ENCODE results near the gene ZNF408.
"Not testable (repeated sequence)": the region's sequence is repeated elsewhere in the genome, so short reads cannot be mapped to it uniquely, and the experiment has no call there.

Gene ZNF408

DNA sequence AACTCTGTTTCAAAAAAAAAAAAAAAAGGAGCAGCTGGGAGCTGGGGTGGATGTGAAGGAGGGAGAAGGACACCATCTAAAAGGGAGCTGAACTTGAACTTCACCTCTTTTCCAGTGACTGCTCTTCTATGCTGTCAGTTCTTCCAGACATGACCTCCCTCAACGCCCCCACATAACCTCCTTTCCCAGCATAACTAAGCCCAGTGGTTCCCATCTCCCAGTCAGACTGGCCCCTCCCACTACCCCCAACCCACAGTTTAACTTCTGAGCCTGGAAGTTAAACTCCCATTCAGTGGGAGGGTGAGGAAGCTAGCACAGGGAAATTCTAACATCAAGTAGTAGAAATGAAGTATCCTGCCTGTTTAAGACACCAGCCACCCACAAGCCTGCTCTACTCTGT lies 2.2 kb upstream of the ZNF408 start:
- DNase-seq, result no peak

DNA sequence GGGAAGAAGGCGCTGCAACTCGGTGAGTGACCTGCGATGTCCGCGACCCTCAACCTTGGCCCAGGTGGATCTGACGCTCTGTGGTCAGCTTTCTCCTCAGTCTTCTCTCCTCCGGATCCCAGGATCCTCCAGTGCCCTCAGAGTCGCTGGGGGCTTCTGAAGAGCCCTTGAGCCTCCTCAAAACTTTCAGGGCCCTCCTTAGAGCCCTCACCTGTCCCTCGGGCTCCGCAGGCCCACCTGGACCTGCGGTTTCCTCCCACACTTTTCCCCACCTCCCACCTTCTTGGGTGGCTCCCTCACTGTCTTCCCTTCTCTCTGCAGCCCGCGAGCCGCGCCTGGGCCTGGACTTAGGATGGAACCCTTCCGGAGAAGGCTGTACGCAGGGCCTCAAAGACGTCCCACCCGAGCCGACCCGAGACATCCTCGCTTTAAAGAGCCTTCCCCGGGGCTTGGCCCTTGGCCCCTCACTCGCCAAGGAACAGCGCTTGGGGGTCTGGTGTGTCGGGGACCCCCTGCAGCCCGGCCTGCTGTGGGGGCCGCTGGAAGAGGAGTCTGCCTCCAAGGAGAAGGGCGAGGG lies 335 bp downstream of the ZNF408 start:
- DNase-seq, result no peak

DNA sequence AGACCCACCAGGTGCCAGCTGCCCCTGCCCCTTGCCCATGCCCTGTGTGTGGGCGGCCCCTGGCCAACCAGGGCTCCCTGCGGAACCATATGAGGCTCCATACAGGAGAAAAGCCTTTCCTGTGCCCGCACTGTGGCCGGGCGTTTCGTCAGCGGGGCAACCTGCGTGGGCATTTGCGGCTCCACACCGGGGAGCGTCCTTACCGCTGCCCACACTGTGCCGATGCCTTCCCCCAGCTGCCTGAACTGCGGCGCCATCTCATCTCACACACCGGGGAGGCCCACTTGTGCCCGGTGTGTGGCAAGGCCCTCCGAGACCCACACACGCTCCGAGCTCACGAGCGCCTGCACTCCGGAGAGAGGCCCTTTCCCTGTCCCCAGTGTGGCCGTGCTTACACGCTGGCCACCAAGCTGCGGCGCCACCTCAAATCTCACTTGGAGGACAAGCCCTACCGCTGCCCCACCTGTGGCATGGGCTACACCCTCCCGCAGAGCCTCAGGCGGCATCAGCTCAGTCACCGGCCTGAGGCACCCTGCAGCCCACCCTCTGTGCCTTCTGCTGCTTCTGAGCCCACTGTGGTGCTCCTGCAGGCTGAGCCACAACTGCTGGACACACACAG lies 4.3 kb downstream of the ZNF408 start:
- no peak for DNase-seq

DNA sequence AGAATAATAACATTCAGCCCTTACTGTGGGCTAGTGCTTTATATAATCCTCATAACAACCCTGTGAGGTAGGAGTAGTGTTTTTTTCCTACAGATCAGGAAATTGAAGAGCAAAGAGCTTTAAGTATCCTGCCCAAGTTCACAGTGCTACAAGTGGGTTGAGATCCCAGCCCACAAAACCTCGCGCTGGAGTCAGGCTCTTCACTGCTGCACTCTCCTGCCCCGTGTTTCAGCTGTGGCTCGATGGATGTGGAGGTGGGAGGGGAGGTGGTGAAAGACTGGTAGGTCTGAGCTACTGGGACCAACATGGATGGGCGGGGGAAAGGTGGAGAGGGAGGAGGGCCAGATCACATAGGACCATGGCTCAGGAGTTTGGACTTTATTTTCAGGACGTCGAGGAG lies 6.1 kb downstream of the ZNF408 start:
- DNase-seq, result no peak

DNA sequence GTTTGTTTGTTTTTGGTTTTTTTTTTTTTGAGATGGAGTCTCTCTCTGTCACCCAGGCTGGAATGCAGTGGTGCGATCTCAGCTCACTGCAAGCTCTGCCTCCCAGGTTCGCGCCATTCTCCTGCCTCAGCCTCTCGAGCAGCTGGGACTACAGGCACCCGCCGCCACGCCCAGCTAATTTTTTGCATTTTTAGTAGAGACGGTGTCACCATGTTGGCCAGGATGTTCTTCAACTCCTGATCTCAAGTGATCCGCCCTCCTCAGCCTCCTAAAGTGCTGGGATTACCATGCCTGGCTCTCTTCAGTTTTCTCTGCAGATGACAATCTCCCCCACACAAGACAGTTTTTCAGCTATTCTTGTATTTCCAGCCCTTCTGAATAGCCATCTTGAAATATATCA lies 8.5 kb downstream of the ZNF408 start:
- DNase-seq, result not testable (repeated sequence)

DNA sequence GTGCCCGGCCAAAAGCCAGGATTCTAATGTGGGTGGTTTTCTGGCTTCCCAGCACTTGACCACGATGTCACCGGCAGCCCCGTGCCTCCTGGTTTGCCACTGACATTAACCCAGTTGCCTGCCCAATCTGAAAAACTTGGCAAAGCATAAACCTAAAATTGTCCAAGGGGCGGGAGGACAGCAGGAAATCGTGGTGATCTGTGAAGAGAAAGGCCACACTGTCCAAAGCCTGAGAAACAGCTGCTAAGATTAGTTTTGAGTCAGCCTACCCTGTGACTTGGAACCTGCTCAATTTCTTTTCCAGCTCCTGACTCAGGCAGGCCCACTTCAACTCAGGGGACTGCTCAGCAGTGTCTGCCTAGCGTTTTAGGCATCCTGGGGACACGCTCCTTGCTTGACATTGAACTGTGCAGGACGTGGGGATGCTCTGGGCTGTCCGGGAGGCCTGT lies 10.0 kb downstream of the ZNF408 start:
- DNase-seq, result no peak

DNA sequence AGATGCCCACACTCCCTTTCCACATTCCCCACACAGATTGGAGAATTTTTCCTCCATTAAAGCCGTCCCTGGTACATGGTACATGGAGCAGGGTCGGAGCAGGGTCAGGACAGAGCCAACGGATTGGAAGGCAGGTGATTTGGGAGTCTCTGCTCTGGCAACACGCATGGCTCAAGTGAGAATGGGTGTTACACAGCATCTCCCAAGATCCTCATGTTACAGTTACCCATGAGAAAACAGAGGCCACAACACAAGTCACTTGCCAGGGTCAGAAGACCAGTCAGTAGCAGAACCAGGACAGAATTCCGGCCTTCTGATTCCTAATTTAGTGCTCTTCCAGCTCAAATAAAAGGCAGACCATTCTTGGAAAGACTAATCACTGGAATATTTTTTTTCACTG lies 10.5 kb downstream of the ZNF408 start:
- no peak for DNase-seq

DNA sequence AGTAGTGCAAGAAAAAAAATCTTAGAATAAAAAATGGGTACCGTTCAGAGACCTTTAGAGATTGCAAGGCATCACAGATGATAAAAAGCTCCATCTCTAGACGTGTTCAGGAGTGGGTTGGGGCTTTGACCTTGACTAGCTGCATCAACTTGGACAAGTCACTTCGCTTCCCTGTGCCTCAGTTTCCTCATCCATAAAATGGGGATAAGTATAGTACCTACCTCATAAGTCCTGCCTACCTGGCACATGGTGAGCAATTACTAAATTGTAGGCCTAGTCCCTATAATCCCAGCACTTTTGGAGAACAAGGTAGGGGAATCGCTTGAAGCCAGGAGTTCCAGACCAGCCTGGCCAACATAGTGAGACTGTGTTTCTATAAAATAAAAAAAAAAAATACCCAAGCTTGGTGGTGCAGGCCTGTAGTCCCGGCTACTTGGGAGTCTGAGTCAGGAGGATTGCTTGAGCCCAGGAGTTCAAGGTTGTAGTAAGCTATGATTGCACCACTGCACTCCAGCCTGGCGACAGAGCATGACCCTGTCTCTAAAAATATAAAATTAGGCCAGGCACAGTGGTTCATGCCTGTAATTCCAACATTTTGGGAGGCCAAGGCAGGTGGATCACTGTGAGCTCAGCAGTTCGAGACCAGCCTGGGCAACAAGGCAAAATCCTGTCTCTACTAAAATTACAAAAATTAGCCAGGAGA lies 12.2 kb downstream of the ZNF408 start:
- no peak for DNase-seq

DNA sequence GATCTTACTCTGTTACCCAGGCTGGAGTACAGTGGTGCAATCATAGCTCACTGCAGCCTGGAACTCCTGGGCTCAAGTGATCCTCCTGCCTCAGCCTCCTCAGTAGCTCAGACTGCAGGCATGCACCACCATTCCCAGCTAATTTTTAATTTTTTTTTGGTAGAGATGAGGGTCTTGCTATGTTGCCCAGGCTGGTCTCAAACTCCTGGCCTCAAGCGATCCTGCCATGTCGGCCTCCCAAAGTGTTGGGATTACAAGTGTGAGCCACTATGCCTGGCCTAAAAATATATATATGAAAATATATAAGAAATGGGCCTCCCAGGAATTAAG lies 17.0 kb downstream of the ZNF408 start:
- not testable (repeated sequence) for DNase-seq

DNA sequence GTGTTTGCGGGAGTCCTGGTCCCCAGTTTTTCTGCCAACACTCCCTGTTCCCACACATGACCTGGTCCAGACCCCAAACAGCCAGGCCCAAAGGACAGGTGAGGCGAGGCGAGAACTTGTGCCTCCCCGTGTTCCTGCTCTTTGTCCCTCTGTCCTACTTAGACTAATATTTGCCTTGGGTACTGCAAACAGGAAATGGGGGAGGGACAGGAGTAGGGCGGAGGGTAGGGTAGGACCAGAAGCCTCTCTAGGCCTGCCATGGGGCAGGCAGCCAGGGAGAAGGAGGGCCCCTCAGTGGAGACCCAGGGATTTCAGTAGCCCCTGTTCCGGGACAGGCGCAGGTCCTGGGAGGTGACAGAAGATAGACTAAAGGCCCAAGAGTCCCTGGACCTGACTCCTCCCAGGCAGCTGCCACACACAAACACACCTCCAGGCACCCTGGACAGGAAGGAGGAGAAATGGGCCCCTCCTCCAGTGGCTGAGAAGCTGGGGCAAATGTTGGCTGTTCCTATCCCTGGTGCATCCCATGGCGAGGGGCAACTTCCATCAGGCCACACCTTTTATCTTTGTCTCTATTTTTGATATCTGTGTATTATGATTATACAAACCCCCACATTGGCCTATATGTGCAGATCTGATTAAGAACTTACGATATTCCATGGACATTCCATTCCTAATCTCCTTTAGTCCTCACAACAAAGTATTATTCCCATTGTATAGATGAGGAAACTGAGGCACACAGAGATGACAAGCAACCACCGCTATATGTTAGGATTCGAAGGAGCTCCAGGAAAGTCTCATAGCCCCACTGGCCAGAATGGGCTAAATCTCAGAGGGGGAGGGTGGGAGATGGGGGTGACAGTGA lies 17.6 kb downstream of the ZNF408 start:
- no peak for DNase-seq

DNA sequence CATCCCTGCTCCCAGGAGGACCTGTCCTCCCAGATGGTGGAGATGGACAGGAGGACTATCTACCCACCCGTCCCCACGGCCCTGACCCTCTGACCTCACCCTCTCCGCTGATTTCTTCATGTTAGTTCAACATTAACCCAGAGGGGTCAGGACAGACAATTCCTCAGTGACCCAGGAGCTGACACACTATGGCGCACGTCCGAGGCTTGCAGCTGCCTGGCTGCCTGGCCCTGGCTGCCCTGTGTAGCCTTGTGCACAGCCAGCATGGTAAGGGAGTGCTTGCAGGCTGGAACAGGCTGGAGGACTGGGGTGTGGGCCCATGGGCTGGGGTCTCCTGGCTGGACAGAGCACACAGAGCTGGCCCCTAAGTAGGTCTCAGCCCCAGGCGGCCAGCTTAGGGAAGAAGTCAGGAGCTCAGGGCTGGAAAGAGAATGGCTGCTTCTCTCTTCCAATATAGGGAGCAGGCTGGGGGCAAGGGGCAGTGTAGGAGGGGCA lies 18.3 kb downstream of the ZNF408 start, which contains the start of gene F2:
Gene F2, plus strand, starts transcription at position 166 of the 495 bp plus-strand sequence. Its CDS starts 23 bp downstream, at position 189.
- no peak for DNase-seq

DNA sequence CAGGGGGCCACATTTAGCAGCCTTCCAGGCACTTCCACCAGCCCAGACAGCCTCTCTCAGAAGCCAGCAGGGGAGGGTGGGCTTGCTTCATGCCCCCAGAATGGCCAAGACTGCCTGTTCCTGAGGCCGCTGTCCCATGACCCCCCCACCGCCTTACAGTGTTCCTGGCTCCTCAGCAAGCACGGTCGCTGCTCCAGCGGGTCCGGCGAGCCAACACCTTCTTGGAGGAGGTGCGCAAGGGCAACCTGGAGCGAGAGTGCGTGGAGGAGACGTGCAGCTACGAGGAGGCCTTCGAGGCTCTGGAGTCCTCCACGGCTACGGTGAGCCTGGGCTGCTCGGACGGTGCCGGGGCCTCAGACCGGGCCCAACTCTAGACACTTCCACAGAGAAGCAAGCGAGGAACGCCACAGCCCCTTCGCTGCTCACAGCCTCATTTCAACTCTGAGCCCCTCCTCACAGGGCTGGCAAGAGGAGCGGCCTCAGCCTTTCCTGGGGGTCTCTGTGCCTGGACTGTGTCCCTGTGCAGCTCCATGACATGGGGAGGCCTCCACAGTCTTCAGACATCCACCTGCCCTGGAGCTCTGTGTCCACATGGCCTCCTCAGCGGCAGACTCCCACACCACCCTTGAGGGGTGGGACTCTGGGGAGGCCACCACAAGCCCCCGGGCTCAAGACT lies 18.9 kb downstream of the ZNF408 start:
- DNase-seq, result no peak

DNA sequence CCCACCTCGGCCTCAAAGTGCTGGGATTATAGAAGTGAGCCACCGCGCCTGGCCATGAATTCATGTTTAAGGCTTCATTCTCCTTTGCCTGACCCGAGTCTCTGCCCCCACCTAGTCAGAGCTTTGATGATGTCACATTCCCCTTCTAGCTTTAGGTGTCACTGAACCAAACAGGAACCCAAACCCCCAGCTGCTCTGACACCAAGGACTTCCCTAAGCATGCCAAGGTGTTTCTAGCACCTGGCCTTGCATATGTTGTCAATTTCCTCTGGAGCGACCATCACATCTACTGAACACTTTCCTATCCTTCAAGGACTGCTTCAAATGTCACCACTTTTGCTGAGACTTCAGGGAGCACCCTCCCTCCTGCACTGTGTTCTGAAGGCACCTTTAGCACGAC lies 20.5 kb downstream of the ZNF408 start:
- DNase-seq, result no peak

DNA sequence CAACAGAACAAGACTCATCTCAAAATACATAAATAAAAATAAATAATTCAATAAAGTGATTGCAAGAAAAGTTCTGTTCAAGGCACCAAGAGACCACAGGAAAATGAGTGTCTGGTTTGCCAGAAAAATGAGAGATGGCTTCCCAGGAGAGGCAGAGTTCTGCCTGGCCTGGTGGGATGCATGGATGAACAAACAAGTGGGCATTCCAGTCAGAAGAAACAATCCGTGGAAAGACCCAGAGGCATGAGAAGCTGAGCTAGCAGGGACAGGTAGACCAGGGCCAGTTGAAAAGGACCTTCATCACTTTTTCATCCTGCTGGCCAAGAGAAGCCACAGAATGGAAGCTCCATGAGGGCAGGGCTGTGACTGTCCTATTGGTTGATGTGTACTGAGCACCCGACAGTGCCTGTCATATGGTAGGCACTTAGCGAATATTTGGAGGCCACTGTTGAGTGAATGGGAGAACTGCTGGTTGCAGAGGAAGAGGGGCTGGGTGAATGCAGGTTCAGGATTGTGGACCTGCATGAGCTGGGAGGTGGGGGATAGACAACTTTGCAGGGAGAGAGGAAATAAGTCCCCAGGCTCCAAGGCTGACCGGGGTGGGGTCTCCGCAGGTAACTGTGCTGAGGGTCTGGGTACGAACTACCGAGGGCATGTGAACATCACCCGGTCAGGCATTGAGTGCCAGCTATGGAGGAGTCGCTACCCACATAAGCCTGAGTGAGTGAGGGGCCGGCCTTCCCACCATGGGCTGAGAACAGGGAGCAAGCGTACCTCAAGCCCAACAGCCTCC lies 21.9 kb downstream of the ZNF408 start:
- no peak for DNase-seq

DNA sequence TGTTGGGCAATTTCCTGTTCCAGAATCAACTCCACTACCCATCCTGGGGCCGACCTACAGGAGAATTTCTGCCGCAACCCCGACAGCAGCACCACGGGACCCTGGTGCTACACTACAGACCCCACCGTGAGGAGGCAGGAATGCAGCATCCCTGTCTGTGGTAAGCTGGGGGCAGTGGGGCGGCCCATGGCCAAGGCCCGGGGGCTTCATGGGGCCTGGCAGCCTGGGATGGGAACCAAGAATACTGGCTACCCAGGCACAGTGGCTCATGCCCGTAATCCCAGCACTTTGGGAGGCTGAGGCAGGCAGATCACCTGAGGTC lies 22.5 kb downstream of the ZNF408 start:
- no peak for DNase-seq

DNA sequence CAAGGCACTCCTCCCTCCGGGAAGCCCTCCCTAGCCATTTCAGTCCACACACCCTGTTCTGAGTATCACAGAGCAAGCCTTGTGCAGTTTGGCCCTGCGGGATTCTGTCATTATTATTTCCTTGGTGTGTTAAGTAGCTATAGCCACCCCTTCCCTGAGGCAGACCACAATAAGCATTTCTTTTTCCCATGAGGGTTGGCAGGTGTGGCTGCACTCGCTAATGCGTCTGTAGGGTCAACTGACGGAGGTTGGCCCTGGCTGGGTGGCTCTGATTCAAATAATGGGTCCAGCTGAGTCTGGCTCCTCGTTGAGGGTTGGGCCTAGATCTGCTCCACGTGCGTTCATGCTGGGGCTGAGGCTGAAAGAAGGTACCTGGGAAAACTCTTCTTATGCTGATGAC lies 23.3 kb downstream of the ZNF408 start:
- DNase-seq, result no peak

DNA sequence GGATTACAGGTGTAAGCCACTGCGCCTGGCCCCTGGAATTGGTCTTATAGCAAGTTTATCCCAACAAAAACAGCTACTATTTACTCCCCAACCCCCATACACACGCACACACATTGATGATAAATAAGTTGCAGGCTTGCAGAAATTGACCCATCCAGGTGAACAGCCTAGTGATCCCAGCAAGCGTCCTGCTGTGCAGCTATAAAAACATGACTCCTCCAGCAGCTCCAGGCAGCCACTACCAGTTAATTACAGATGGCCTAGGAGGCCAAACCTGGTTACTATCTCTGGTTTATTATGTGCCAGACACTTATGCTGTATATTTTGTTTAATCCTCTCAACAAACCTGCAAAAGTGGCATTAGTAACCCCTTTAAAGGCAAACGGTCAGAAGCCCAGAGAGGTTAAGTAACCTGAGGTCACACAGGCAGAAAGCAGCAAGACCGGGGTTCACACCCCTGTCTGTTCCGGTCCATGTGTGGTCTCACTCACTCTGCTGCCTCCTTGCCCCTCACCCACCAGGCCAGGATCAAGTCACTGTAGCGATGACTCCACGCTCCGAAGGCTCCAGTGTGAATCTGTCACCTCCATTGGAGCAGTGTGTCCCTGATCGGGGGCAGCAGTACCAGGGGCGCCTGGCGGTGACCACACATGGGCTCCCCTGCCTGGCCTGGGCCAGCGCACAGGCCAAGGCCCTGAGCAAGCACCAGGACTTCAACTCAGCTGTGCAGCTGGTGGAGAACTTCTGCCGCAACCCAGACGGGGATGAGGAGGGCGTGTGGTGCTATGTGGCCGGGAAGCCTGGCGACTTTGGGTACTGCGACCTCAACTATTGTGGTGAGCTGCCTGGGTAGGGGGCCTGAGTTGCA lies 24.7 kb downstream of the ZNF408 start:
- DNase-seq, result no peak

DNA sequence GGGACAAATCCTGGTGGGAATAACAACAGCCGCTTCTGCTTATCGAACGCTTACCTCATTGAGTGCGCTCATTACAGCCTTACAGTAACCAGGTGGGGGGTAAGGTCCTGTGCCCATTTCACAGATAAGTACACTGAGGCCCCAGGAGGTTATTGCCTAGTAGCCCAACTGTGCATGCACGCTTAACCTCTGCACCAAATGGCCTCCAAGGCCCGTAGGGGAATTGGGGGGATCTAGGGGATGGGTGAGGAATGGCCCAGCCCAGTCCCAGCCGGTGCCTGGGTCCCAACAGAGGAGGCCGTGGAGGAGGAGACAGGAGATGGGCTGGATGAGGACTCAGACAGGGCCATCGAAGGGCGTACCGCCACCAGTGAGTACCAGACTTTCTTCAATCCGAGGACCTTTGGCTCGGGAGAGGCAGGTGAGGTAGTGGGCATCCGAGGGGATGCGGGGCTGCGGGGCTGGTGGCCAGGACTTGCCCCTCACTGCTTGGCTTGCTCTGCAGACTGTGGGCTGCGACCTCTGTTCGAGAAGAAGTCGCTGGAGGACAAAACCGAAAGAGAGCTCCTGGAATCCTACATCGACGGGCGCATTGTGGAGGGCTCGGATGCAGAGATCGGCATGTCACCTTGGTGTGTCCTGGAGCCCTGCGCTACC lies 25.5 kb downstream of the ZNF408 start:
- no peak for DNase-seq

DNA sequence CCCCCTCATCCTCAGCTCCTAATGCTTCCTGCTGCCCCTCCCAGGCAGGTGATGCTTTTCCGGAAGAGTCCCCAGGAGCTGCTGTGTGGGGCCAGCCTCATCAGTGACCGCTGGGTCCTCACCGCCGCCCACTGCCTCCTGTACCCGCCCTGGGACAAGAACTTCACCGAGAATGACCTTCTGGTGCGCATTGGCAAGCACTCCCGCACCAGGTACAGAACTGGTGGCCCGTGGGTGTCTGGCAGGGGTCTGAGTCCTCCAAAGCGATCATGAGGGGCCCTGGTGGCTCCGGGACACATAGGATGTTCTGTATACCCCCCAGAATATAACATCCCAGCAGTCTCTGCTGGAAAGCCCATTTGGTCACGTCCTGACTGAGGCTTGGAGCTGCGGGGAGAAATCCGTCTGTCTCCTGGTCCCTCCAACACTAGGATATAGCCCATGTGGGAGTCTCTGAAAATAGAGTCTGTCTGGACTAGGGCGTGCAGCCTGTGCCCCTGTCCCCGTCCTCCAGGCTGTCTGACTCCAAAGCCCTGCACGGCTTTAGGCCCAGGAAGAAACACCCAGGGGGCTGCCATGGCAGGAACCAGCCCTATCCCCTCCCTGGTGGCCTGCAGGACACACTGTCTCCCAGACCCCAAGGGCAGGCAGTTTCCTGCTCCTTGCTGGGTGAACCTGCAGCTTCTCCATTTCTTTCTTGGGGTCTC lies 27.3 kb downstream of the ZNF408 start:
- DNase-seq, result no peak

DNA sequence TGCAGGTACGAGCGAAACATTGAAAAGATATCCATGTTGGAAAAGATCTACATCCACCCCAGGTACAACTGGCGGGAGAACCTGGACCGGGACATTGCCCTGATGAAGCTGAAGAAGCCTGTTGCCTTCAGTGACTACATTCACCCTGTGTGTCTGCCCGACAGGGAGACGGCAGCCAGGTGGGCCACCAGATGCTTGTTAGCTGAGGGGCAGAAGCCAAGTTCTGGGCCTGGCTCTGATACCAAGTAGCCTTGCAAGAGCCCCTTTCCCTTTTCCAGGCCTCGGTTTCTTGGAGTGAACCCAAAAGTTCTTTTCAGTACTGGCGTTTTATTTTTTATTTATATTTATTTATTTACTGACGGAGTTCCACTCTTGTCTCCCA lies 27.8 kb downstream of the ZNF408 start:
- no peak for DNase-seq
